ENCODE data around the gene ZNF845. TPM values are rescaled to one million over a fixed set of nuclear protein-coding genes. Genes with fewer than 3 reads are reported as not detected.

ZNF845 gene
- total RNA-seq, 1 experiment from 2014 or later, result 18.7 TPM

Other genes starting within 250 kb of the ZNF845 start
- 97.3 and 122 TPM in 2 replicates for gene ZNF160, start 230.3 kb upstream of the ZNF845 start, total RNA-seq (2014; rRNA removed; shearing (Covaris generic); ENCODE audit: low replicate concordance)
- 9.1 and 11.1 TPM in 2 replicates for gene ZNF415, start 200.8 kb upstream of the ZNF845 start, total RNA-seq (2014; rRNA removed; shearing (Covaris generic); ENCODE audit: low replicate concordance)
- 11.3 and 17.6 TPM in 2 replicates for gene ZNF347, start 174.7 kb upstream of the ZNF845 start, total RNA-seq (2014; rRNA removed; shearing (Covaris generic); ENCODE audit: low replicate concordance)
- gene ZNF665, start 140.4 kb upstream of the ZNF845 start, total RNA-seq (2014; rRNA removed; shearing (Covaris generic); ENCODE audit: low replicate concordance), result 9.3 and 52.1 TPM in 2 replicates
- not detected in 2 replicates for gene ZNF677, start 78.9 kb upstream of the ZNF845 start, total RNA-seq (2014; rRNA removed; shearing (Covaris generic); ENCODE audit: low replicate concordance)
- gene VN1R2, start 75.5 kb upstream of the ZNF845 start, total RNA-seq (2014; rRNA removed; shearing (Covaris generic); ENCODE audit: low replicate concordance), result not detected in 2 replicates
- gene VN1R4, start 66.0 kb upstream of the ZNF845 start, total RNA-seq (2014; rRNA removed; shearing (Covaris generic); ENCODE audit: low replicate concordance), result not detected in 2 replicates
- gene ZNF525, start 32.0 kb downstream of the ZNF845 start, total RNA-seq (2014; rRNA removed; shearing (Covaris generic); ENCODE audit: low replicate concordance), result 24.8 and 47.1 TPM in 2 replicates
- gene ZNF765, start 61.4 kb downstream of the ZNF845 start, total RNA-seq (2014; rRNA removed; shearing (Covaris generic); ENCODE audit: low replicate concordance), result 21.4 and 26.9 TPM in 2 replicates
- gene ZNF761, start 98.2 kb downstream of the ZNF845 start, total RNA-seq (2014; rRNA removed; shearing (Covaris generic); ENCODE audit: low replicate concordance), result 21.8 and 29.6 TPM in 2 replicates
- gene ZNF813, start 134.0 kb downstream of the ZNF845 start, total RNA-seq (2014; rRNA removed; shearing (Covaris generic); ENCODE audit: low replicate concordance), result 4.5 and 6.1 TPM in 2 replicates
- 21.7 and 28.3 TPM in 2 replicates for gene ZNF331, start 204.4 kb downstream of the ZNF845 start, total RNA-seq (2014; rRNA removed; shearing (Covaris generic); ENCODE audit: low replicate concordance)

Measured in Karpas-422 (cell line).